ENCODE results near the gene KCNJ10.

- TF ChIP-seq CTCF (conservative IDR thresholded peaks at IDR 0.05 in 1 of 2, IDR thresholded peaks at IDR 0.05 in 1 of 2; ENCODE audit: extremely low read depth in 1 of 2, insufficient read depth in 1 of 2, low read depth in 1 of 2, low read length in 2 of 2) (no peak), EZH2 (IDR thresholded peaks at IDR 0.05; ENCODE audit: borderline replicate concordance, low read length) (no peak)
These were observed 45.8 kb upstream of the KCNJ10 start, which contains the start of gene ATP1A2 for GRCh38 chr1:160115545-160116282.
